ENCODE results near the gene MYPOP. TPM values are rescaled to one million over a fixed set of nuclear protein-coding genes. Genes with fewer than 3 reads are reported as not detected.

Gene MYPOP
- total and polyA plus RNA-seq, 9 of the 15 experiments (the other 6 are each of a cell fraction or from before 2014, with no cell fraction given) = 0.32 to 7.6 (median 1.6) TPM

- peak; percentile 51 for TF ChIP-seq HMGN3 (IDR thresholded peaks at IDR 0.05; ENCODE audit: borderline replicate concordance, extremely low read depth, insufficient read length, low read depth, low read length)
- no peak for TF ChIP-seq NR4A1 (CRISPR knock-in tag; IDR thresholded peaks at IDR 0.05)
- no peak for TF ChIP-seq NR4A1 (tag; IDR thresholded peaks at IDR 0.05)
- peak; percentile 36; the same call in 1 of the 2 replicates for TF ChIP-seq GATAD2A (IDR thresholded peaks at IDR 0.05)
- TF ChIP-seq POLR2B (IDR thresholded peaks at IDR 0.05; ENCODE audit: low read depth, partially characterized antibody) = peak; percentile 68
- no peak for TF ChIP-seq NCOA2 (IDR thresholded peaks at IDR 0.05; ENCODE audit: partially characterized antibody in 2 of 2)
- TF ChIP-seq NCOA4 (IDR thresholded peaks at IDR 0.05; ENCODE audit: partially characterized antibody) = peak; percentile 29
- peak; percentile 75 for TF ChIP-seq L3MBTL2 (IDR thresholded peaks at IDR 0.05)
- no peak for TF ChIP-seq ZZZ3 (IDR thresholded peaks at IDR 0.05)
- TF ChIP-seq PML (IDR thresholded peaks at IDR 0.05; ENCODE audit: low read length) = no peak
- TF ChIP-seq ZBTB8A (IDR thresholded peaks at IDR 0.05; ENCODE audit: partially characterized antibody) = no peak
- no peak for TF ChIP-seq SRSF9 (IDR thresholded peaks at IDR 0.05; ENCODE audit: borderline replicate concordance, low read depth, low read length)
- TF ChIP-seq VEZF1 (CRISPR knock-in tag; IDR thresholded peaks at IDR 0.05) = peak; percentile 87
- no peak for TF ChIP-seq NR2C2 (CRISPR knock-in tag; IDR thresholded peaks at IDR 0.05)
- TF ChIP-seq NR2C2 (tag; IDR thresholded peaks at IDR 0.05) = no peak
- no peak for TF ChIP-seq ZNF740 (CRISPR knock-in tag; IDR thresholded peaks at IDR 0.05)
- TF ChIP-seq ZNF740 (tag; IDR thresholded peaks at IDR 0.05) = no peak
- no peak for TF ChIP-seq PBX2 (CRISPR knock-in tag; IDR thresholded peaks at IDR 0.05; ENCODE audit: low read depth)
- TF ChIP-seq PBX2 (tag; conservative IDR thresholded peaks at IDR 0.05; ENCODE audit: low read depth) = no peak
- TF ChIP-seq E2F1 (CRISPR knock-in tag; IDR thresholded peaks at IDR 0.05) = no peak
- TF ChIP-seq PHF20 (IDR thresholded peaks at IDR 0.05; ENCODE audit: partially characterized antibody) = peak; percentile 53
- no peak for TF ChIP-seq POLR3A (IDR thresholded peaks at IDR 0.05; ENCODE audit: borderline replicate concordance, extremely low read depth, insufficient read depth, insufficient read length)
- TF ChIP-seq OTX1 (CRISPR knock-in tag; IDR thresholded peaks at IDR 0.05) = peak; percentile 83; the same call in 1 of the 2 replicates
Observed at GRCh38 chr19:45876411-45877197, 25.8 kb downstream of the MYPOP start (continued).
